HG02840 (cell line): ENCODE results near the gene MAB21L3.
A peak's percentile ranks its signal among the peaks of the same experiment; 100 is the strongest.
"Not testable (repeated sequence)": the region's sequence is repeated elsewhere in the genome, so short reads cannot be mapped to it uniquely, and the experiment has no call there.

Experiments
- ATAC-seq: cut with Tn5 transposase; IDR thresholded peaks from one replicate; pipeline ENCODE4 v1.9.1; 2021; ENCODE audit warnings: mild to moderate bottlenecking, moderate library complexity, moderate number of reproducible peaks; ENCODE audit not compliant: unreplicated experiment, low FRiP score

The MAB21L3 gene

GRCh38 chr1:116131866-116132605, 20.8 kb downstream of the MAB21L3 start:
- no peak for ATAC-seq

- ATAC-seq = no peak
Observed at GRCh38 chr1:116133696-116134475, 22.7 kb downstream of the MAB21L3 start.

DNA sequence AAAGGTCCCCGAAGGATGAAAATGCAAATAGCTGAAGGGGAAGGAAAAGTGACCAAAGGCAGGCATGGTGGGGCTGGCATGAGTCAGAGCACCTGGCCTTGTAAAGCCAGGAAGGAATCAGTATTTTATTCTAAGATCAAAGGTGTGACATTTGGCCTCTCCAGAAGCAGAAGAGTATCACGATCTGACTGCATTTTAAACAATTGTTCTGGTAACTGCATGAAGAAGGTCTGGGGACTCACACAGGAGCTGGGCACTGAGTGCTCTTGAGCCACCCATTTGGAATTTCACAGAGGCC, 23.2 kb downstream of the MAB21L3 start:
- ATAC-seq = no peak

DNA sequence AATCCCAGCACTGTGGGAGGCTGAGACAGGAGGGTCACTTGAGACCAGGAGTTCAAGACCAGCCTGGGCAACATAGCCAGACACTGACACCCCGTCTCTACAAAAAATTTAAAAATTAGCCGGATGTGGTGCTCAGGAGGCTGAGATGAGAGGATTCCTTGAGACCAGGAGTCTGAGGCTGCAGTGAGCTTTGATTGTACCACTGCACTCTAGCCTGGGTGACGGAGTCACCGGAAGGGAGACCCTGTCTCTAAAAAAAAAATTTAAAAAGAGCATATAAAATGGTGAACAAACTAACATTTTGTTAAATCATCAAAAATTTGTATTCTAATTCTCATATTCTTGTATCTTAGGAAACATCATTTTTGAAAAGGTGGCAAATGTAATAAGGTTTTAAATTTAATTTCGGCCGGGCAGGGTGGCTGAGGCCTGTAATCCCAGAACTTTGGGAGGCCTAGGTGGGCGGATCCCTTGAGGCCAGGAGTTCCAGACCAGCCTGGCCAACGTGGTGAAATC, 27.1 kb downstream of the MAB21L3 start:
- ATAC-seq = no peak

- no peak for ATAC-seq
Observed at GRCh38 chr1:116139592-116140134, 28.5 kb downstream of the MAB21L3 start.

GRCh38 chr1:116144151-116144550, 33.0 kb downstream of the MAB21L3 start:
- ATAC-seq = no peak

DNA sequence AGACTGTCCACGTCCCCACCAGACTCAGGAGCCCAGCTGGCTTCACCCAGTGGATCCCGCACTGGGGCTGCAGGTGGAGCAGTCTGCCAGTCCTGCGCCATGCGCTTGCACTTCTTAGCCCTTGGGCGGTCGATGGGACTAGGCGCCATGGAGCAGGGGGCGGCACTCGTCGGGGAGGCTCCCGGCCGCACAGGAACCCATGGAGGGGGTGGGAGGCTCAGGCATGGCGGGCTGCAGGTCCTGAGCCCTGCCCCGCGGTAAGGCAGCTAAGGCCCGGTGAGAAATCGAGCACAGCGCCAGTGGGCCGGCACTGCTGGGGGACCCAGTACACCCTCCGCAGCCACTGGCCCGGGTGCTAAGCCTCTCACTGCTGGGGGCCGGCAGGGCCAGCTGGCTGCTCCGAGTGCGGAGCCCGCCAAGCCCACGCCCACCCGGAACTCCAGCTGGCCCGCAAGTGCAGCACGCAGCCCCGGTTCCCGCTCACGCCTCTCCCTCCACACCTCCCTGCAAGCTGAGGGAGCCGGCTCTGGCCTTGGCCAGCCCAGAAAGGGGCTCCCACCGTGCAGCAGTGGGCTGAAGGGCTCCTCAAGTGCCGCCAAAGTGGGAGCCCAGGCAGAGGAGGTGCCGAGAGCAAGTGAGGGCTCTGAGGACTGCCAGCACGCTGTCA, 35.4 kb downstream of the MAB21L3 start:
- not testable (repeated sequence) for ATAC-seq

DNA sequence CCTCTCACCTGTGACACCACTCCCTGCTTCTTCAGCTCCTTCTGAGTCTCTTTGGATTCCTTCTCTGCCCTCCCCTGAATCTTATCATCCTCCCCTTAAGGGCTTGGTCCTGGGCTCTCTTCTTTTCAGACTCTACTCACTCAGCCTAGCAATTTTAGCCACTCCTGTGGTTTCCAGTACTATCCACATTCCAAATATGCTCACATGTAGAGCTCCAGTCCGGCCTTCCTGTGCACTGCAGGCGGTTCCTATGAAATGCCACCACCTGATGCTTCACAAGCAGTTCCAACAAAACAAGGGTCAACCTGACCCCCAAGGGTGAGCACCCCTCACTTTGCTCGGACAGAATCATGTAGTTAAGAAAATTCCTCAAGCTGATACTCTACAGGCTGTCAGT, 35.9 kb downstream of the MAB21L3 start:
- ATAC-seq = no peak

DNA sequence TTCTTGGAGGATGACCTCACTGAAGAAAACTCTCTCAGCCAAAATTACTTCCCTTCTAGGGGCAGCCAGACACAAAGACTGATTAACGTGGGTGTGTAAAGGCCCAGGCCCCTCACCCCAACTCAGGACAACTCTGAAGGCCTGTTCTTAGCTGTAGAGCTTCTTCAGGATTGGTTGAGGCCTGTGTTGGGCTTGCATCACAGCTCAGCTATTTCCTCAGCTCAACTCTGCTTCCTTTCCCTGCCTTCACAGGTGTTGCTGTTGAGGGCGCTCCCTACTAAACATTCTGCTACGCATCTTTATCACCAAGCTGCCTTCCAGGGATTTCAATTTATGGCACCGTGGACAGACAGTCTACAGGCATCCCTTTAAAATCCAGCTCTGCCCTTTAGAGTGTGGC, 36.8 kb downstream of the MAB21L3 start:
- no peak for ATAC-seq

DNA sequence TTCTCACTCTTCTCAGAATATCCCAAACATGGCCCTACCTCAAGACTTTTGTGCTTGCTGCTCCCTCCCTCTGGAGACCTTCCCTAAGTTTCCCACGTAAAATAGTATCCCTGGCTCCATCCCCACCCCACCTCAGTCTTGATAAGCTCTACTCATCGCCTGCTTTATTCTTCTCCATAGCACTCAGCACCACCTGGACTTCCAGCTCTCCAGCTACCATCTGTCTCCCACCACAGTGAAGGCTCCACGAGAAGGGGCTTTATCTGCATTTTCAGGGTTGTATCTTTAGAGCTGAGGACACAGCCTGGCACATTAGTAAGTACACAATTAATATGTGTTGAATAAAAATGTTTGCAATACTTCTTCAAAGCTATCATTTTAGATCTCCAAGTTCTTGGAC, 37.8 kb downstream of the MAB21L3 start:
- ATAC-seq = no peak

DNA sequence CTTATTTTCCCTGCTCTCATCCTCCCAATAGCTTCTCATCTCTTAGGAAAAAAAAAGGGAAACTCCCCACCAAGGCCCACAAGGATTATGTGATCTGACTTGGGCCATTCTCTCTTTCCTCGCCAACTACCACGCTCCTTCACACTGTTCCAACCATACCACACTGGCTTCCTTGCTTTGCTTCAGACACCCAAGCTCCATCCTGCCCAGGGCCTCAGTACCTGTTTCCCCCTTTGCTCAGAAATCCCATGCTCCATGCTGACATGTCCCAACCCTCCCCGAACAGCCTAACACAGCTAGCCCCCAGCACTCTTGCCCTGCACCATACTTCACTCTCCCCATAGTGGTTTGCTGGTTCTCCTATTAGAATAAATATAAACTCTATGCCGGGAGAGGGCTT, 39.2 kb downstream of the MAB21L3 start:
- no peak for ATAC-seq

- peak; percentile 86 for ATAC-seq
Observed at GRCh38 chr1:116151739-116152576, 40.8 kb downstream of the MAB21L3 start.

DNA sequence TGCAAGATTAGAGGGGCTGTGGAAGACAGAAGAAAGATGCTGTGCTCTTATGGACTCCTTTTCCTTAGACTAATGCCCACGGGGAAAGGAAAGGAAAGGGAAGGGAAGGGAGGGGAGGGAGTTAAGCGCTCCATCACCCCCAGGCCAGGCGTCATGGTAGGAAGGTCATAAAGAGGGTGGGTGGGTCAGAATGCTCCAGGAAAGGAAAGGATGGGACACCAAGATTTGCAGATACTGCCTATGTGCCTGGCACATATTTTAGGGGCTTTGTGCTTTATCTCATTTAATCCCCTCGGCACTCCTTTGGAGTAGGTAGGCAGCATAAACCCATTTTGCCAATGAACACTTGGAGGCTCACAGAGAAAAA, 41.4 kb downstream of the MAB21L3 start:
- no peak for ATAC-seq

DNA sequence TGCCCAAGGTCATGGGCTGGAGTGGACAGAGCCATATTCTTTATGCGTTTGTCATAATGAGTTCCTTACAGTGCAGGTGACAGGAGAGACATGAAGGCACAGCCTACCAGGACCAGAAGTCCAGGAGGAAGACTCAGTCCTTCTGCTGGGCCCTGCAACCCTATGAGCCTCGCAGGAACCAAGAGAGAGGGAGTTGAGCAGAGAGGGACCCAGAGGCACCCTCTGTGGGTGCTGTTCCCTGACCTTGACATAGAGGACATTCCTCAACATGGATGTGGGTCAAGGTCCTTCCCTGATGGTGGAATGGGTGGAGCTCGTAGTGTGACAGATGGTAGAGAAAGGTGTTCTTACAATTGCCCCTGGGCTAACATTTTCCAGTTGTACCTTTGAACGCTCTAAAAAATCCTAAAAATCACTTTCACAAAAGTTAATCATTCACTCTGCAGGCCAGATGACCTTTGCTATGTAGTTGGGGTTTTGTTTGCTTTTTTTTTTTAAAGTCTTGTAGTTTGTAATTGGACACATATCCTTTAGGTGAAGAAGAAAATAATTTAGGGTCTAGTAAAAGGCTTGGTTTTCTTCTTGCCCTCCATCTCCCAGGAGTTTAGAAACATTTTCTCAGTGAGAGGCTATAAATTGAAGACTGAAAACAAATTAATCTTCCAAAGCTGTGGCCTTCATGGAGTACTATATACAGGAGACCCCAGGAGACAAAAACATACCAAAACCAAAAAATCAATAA, 41.9 kb downstream of the MAB21L3 start:
- ATAC-seq = no peak

GRCh38 chr1:116153692-116154031, 42.5 kb downstream of the MAB21L3 start:
- no peak for ATAC-seq

DNA sequence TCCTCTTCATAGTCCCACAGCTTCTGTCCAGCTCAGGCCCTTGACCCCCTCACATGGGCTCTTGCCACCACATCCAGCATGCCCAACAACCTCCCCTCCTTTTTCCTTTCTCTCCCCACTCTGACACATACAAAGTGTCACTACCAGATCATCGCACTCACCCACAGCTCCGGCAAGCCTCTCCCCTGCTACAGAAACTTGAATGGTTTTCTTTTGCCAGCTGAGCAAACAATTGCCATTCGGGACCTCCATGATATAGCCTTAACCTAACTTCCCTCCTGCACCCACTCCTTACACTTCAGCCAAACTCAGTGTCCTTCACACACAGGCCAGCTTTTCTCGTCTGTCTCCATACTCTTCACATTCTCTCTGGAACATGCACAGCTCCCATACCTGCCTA, 43.3 kb downstream of the MAB21L3 start:
- ATAC-seq = no peak

DNA sequence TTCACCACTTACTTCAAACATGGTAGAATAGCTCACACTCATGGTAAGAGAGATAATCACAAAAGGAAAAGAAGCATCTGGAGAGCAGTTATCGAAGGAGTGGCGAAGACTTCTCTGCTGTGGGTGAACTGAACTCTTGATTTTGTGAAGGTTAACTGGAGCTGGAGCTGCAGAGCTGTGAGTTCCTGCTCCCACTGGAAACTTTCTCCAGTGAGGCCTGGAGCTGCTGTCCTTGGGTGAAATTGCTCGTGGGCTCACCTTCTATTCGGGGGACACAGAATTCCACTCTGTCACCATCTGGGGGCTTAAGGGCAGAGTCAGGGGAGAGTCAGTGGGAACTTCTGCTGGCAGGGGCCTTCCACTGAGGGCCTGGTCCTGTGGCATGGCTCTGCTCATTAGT, 45.9 kb downstream of the MAB21L3 start:
- ATAC-seq = no peak

DNA sequence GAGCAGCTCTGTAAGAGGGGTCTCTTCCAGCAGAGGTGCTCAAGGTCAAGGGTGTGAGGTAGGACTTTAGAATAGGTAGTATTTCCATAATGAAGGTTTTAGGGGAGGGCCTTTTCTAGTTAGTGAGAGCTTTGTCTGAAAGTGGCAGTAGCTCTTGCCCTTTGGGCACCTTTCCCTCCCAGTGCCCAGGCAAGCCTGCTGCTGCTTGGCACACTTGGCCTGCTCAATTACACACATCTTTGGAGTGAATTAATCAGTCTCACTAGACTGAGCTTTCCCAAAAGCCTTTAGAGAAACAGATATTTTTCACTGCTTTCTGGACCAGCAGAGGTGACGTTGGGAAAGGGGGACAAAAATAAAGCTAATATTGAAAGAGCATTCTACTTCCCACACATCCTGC, 48.0 kb downstream of the MAB21L3 start:
- no peak for ATAC-seq

- ATAC-seq = no peak
Observed at GRCh38 chr1:116159611-116160010, 48.4 kb downstream of the MAB21L3 start.

DNA sequence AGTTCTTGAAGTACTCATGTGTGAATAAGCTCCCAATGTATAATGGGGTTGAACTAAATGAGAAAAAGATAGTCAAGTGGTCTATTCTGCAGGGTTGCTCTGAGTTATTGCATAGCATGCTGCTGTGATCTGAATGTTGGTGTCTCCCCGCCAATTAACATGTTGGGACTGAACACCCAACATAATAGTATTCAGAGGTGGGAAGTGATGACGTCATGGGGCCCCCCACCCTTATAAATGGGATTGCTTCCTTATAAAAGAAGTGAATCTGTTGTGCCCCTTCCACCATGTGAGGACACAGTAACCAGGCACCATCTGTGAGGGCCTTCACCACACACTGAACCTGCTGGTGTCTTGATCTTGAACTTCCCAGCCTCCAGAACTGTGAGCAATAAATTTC, 50.2 kb downstream of the MAB21L3 start:
- ATAC-seq = no peak
